OCI-LY1 (cell line): Measurements from ENCODE around the gene CARD11.

ENCODE experiments used
- EZH2 ChIP-seq: fragments of 200-600 bp; sonication (generic), shearing (Covaris generic); IDR thresholded peaks from 2 replicates; pipeline ENCODE4 v1.8.0; 2017; ENCODE audit warnings: borderline replicate concordance, mixed run types, mild to moderate bottlenecking, antibody characterized with exemption, low read length, moderate library complexity, mixed read lengths
- TF ChIP-seq, protein P1 (sequence below): fragments of 200-600 bp; sonication (generic), shearing (Covaris generic); IDR thresholded peaks from 2 replicates; pipeline ENCODE4 v1.5.1; 2017; ENCODE audit warnings: mild to moderate bottlenecking, antibody characterized with exemption, low read length, moderate library complexity, mixed read lengths

DNA sequence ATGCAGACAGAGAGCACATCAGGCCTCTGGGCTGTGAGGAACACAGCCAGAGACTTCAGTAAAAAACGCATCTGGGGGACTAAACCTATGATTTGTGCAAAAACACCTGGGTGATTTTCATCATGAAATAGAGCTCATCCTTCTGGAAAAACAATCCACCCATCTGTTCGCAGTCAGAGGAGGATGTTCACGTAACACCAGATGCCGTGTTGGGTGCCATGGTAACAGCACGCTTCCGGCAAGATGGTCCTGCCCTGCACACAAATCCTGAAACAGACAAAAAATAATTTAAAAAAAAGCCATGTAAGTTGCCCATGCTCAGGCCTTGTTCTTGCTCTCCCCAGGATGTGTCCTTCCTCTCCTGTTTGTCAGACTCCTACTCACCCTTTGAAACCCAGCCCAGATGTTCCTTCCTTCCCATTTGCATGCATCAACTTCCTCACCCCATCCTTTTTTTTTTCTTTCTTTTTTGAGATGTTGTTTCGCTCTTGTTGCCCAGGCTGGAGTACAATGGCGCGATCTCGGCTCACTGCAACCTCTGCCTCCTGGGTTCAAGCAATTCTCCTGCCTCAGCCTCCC lies 171.3 kb downstream of the CARD11 start:
- TF ChIP-seq, protein P1, sequence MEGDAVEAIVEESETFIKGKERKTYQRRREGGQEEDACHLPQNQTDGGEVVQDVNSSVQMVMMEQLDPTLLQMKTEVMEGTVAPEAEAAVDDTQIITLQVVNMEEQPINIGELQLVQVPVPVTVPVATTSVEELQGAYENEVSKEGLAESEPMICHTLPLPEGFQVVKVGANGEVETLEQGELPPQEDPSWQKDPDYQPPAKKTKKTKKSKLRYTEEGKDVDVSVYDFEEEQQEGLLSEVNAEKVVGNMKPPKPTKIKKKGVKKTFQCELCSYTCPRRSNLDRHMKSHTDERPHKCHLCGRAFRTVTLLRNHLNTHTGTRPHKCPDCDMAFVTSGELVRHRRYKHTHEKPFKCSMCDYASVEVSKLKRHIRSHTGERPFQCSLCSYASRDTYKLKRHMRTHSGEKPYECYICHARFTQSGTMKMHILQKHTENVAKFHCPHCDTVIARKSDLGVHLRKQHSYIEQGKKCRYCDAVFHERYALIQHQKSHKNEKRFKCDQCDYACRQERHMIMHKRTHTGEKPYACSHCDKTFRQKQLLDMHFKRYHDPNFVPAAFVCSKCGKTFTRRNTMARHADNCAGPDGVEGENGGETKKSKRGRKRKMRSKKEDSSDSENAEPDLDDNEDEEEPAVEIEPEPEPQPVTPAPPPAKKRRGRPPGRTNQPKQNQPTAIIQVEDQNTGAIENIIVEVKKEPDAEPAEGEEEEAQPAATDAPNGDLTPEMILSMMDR = no peak
- no peak for TF ChIP-seq EZH2
